ENCODE data around the gene TBCD. TPM values are rescaled to one million over a fixed set of nuclear protein-coding genes. Genes with fewer than 3 reads are reported as not detected.
"Not testable (repeated sequence)": the region's sequence is repeated elsewhere in the genome, so short reads cannot be mapped to it uniquely, and the experiment has no call there.

Gene TBCD
- total RNA-seq, 2 experiments from 2014 or later = 181 to 186 TPM

DNA sequence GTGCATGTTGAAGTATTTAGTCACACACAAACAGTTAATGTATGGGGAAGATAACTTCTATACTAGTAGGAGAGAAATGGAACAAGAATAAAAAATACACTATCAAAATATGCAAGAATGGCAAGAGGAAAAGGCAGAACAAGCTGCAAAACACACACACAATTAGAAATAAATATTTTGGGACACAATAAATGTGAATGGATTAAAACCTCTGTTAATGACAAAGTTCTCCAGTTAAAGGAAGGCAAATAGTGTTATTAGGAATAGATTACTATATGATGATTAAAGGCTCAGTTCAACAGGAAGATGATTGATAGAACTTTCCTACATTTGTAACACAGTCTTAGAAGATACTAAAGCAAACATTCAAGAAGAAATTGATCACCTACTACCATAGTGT is 194.2 kb downstream of the TBCD start:
- DNase-seq (no peak), ATAC-seq (ENCODE audit: low read depth) (no peak)
- H3K4me1 Mint-ChIP-seq = no peaks in the 10 kb centered on the region
- peaks cover 24% of the 10 kb centered on the region for H3K9me3 Mint-ChIP-seq
- H3K4me3 Mint-ChIP-seq = no peak overlapping the region
- H3K27me3 Mint-ChIP-seq = no peaks in the 10 kb centered on the region
- POLR2A ChIA-PET = no interaction called here
- H3K27ac Mint-ChIP-seq = no peak overlapping the region
- H3K36me3 Mint-ChIP-seq = peaks cover 60% of the 10 kb centered on the region

DNA sequence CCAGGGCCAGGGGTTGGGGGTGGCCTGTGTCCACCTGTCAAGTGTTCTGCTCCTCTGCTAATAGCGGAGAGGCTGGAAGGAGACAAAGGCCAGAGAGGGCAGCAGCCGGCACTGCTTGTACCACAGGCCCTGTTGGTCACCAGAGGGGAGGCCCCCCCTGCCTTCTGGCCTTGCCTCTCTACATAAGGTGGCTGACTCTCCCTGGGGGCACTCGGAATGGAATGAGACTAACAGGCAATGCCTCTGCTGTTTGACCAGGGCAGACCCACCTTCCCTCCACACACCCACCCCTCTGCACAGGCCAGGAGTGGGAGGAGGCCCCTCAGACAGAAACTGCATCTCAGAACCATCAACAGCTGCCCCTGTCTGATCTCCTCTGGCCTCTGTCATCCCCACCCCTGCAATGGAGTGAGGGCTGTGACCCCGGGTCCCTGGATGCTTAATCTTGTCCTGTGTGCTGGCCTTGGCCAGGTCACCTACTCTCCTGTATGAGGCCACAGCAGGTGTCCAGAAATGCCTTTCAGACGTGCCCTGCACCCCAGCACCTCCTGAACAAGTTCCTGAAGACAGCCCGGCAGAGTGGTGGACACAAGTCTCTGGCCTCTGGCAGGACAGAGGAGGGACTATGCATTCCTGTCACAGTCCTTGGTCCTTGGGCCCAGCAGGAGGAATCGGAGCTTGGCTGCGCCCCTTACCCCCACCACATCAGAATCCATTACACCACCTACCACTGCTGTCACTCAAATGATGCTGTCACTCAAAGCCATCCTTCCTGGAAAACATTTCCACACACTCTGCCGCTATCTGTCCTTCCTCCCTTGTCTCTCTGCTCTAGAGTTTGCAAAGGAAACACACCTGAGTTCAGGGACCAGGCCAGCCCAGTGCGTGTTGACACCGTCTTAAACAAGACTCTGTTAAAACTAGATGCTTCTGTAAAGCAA is 195.5 kb downstream of the TBCD start:
- H3K36me3 Mint-ChIP-seq = peaks cover 59% of the 10 kb centered on the region
- no peak for ATAC-seq (ENCODE audit: low read depth)
- no peaks in the 10 kb centered on the region for H3K4me1 Mint-ChIP-seq
- H3K27me3 Mint-ChIP-seq = no peaks in the 10 kb centered on the region
- POLR2A ChIA-PET = interaction anchor here (0.6 kb wide), 1 partner anchor 18 kb away, joined by 3 read pairs; no protein-coding TSS in a partner anchor
- H3K4me3 Mint-ChIP-seq = no peak overlapping the region
- H3K27ac Mint-ChIP-seq = no peak overlapping the region
- H3K9me3 Mint-ChIP-seq = peaks cover 24% of the 10 kb centered on the region
- DNase-seq = peak; percentile 20

DNA sequence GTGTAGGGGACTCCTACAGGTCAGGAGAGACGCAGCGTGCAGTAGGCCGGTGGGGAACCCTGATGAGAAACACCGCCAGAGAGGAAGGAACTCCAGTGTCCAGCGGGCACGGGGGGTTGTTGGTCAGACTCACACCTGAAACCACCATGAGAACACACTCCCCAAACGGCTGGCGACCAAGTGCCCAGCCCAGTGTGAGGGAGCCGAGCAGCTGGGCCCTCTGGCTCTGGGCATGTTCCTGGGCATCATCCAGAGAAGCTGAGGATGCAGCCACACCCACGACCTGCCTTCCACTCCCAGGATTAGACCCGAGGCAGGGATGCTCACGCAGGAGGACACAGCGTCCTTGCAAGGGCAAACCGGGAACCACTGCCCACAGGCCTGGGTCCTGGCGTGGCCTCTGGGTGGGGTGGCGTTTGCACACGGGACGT is 196.2 kb downstream of the TBCD start:
- Mint-ChIP-seq H3K9me3 (peaks cover 27% of the 10 kb centered on the region), H3K27ac (no peak overlapping the region), H3K27me3 (no peaks in the 10 kb centered on the region), H3K4me3 (no peak overlapping the region), H3K36me3 (peaks cover 58% of the 10 kb centered on the region), H3K4me1 (no peaks in the 10 kb centered on the region)
- DNase-seq (peak; percentile 18), ATAC-seq (ENCODE audit: low read depth) (no peak)
- POLR2A ChIA-PET = no interaction called here

DNA sequence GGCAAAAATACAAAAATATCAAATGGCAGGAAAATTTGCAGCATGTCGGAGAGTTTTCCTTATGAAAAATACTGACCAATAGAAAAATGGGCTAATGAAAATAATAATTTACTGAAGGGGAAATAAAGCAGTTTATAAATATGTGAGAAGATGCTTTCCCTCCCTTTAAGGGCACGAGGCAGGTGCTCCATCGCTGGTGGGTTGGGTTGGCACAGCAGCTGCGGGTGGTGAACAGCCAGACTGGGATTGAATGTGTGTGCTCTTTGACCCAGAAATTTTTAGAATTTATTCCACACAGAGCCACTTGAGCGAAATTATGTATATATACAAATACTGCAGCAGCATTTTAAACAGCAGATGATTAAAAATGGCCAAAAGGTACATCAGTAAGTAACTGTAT is 197.1 kb downstream of the TBCD start:
- no peaks in the 10 kb centered on the region for H3K27me3 Mint-ChIP-seq
- ATAC-seq (ENCODE audit: low read depth) (no peak), DNase-seq (peak; percentile 2)
- H3K4me1 Mint-ChIP-seq = no peaks in the 10 kb centered on the region
- H3K4me3 Mint-ChIP-seq = no peak overlapping the region
- H3K9me3 Mint-ChIP-seq = peaks cover 25% of the 10 kb centered on the region
- POLR2A ChIA-PET = no interaction called here
- H3K36me3 Mint-ChIP-seq = peaks cover 53% of the 10 kb centered on the region
- no peak overlapping the region for H3K27ac Mint-ChIP-seq

DNA sequence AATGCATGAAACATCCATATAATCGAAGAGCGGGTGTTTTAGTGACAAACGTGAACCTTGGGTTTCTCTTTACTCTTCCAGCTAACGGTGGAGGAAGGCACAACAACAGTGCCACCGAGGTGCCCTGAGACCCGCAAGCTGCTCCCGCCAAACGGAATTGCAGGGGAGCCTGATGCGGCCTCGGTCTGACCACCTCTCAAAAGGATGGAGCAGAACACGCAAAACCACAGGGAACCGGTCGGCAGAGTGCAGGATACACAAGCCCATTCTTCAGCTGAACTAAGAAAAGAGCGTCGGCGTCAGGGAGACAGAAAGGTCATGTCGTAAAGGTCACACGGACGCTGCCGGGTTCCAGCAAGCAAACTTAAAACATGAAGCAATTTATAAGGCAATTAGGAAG is 197.5 kb downstream of the TBCD start:
- POLR2A ChIA-PET = no interaction called here
- Mint-ChIP-seq H3K4me1 (no peaks in the 10 kb centered on the region), H3K9me3 (peaks cover 24% of the 10 kb centered on the region), H3K27me3 (no peaks in the 10 kb centered on the region), H3K4me3 (no peak overlapping the region), H3K36me3 (peaks cover 53% of the 10 kb centered on the region), H3K27ac (no peak overlapping the region)
- DNase-seq (peak; percentile 19), ATAC-seq (ENCODE audit: low read depth) (no peak)

DNA sequence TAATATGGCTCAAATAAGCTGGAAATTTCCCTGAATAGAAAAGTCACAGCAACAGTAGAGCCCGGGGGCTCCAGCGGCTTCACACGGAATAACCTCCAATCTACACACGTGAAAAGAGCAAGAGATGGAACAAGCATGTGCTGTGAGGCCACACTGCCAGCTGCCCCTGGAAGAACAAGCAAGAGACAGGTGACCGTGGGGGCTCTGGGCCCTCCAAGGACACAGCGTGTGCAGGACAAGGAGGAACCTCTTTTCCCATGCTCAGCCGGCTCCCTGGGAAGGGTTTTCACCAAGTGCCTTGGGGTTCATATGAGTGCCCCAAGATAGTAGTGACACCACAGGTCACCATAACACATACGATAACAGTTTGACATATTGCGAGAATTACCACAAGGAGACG is 198.1 kb downstream of the TBCD start:
- no peak overlapping the region for H3K4me3 Mint-ChIP-seq
- DNase-seq (peak; percentile 6), ATAC-seq (ENCODE audit: low read depth) (no peak)
- peaks cover 19% of the 10 kb centered on the region for H3K9me3 Mint-ChIP-seq
- H3K27ac Mint-ChIP-seq = no peak overlapping the region
- peaks cover 52% of the 10 kb centered on the region for H3K36me3 Mint-ChIP-seq
- no peaks in the 10 kb centered on the region for H3K4me1 Mint-ChIP-seq
- POLR2A ChIA-PET = no interaction called here
- H3K27me3 Mint-ChIP-seq = no peaks in the 10 kb centered on the region

DNA sequence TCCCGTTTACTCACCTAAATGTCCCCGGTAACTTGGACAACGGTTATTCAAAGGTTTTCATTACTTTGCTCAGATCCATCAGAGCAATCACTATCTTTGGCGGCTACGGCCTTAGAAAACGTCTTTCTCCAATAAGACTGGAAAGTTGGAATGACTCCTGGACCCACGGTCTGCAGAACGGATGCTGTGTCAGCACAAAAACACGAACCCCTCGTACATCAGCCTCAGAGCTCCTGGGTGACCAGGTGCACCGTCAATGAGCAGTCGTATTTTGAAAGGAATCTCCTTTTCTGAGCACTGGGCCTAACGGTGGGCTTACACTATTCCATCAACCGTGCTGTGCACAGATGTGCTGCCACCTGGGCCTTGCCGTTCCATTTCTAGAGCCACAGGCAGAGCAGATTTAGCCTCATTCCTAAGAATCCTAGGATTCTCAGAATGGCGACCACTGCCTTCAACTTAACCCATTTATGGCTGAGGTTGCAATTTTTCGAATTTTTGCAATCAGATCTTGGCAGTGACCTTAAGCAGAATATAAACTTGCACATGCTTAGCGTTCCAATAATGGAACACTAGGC is 198.7 kb downstream of the TBCD start:
- peaks cover 52% of the 10 kb centered on the region for H3K36me3 Mint-ChIP-seq
- DNase-seq = peak; percentile 15
- H3K9me3 Mint-ChIP-seq = peaks cover 17% of the 10 kb centered on the region

DNA sequence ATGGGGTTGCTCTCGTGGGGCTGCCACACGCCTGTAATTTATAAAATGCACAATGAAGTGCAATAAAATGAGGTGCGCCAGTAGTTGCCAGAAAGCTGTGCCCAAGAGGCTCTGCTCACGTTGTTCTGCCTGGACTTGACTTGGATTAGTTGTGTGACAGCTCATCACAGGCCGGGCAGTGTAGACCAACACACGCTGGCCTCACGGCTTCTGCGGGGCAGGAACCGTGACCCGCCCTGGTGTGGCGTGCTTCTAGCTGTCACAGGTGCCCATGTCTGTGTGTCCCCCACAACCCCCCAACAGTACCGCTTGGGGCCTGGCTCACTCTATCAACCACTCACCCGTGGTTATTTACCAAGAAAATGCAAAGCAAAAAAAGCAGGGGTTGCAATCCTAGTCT is 200.2 kb downstream of the TBCD start:
- H3K9me3 Mint-ChIP-seq = peaks cover 12% of the 10 kb centered on the region
- no peak overlapping the region for H3K4me3 Mint-ChIP-seq
- H3K4me1 Mint-ChIP-seq = no peaks in the 10 kb centered on the region
- no peak for ATAC-seq (ENCODE audit: low read depth)
- H3K36me3 Mint-ChIP-seq = peaks cover 45% of the 10 kb centered on the region
- POLR2A ChIA-PET = no interaction called here
- H3K27ac Mint-ChIP-seq = no peak overlapping the region
- no peaks in the 10 kb centered on the region for H3K27me3 Mint-ChIP-seq
- peak; percentile 16 for DNase-seq

More for the DNA sequence above, 198.7 kb downstream of the TBCD start:
- POLR2A ChIA-PET = no interaction called here
- H3K27me3 Mint-ChIP-seq = no peaks in the 10 kb centered on the region
- no peak overlapping the region for H3K27ac Mint-ChIP-seq
- no peak for ATAC-seq (ENCODE audit: low read depth)
- H3K4me1 Mint-ChIP-seq = no peaks in the 10 kb centered on the region
- H3K4me3 Mint-ChIP-seq = no peak overlapping the region

DNA sequence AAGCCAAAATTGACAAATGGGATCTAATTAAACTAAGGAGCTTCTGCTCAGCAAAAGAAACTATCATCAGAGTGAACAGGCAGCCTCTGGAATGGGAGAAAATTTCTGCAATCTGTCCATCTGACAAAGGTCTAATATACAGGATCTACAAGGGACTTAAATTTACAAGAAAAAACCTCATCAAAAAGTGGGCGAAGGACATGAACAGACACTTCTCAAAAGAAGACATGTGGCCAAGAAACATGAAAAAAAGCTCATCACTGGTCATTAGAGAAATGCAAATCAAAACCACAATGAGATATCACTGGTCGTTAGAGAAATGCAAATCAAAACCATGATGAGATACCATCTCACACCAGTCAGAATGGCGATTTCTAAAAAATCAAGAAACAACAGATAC is 203.2 kb downstream of the TBCD start:
- peaks cover 39% of the 10 kb centered on the region for H3K36me3 Mint-ChIP-seq
- H3K9me3 Mint-ChIP-seq = peaks cover 14% of the 10 kb centered on the region
- POLR2A ChIA-PET; H3K27me3 Mint-ChIP-seq; H3K4me1 Mint-ChIP-seq; ATAC-seq (ENCODE audit: low read depth); DNase-seq; H3K27ac Mint-ChIP-seq; H3K4me3 Mint-ChIP-seq: not testable (repeated sequence)

DNA sequence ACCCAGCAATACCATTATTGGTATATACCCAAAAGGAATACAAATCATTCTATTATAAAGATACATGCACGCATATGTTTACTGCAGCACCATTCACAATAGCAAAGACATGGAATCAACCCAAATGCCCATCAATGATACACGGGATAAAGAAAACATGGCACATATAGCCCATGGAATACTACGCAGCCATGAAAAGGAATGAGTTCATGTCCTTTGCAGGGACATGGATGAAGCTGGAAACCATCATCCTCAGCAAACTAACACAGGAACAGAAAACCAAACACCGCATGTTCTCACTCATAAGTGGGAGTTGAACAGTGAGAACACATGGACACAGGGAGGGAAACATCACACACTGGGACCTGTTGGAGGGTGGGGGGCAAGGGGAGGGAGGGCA is 203.8 kb downstream of the TBCD start:
- not testable (repeated sequence) for H3K4me1 Mint-ChIP-seq; ATAC-seq (ENCODE audit: low read depth)
- H3K36me3 Mint-ChIP-seq = peaks cover 38% of the 10 kb centered on the region

DNA sequence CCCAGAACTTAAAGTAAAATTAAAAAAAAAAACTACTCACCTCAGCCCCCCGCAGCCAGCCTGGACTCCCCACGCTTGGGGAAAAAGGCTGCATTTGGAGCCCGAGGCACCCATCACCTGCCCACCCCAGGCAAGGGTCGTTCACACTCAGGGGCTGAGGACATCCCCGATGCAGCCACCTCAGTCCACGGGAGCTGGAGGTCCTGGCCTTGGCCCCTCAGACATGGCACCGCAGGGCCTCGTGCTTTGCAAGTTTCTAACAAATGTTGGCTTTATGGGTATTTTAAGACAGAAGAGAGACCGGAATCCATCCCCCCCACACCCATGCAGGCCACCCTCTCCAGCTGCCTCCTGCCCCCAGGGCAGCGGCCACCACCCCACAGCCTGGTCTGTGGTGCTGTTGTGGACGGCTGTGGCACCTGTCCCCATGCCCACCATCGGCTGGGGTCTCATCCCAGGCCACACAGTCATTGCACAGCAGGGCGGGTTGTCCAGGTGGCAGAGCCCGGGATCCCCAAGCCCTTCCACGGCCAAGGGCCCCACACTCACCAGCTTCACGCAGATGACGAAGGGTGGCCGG is 204.4 kb downstream of the TBCD start:
- H3K36me3 Mint-ChIP-seq = peaks cover 38% of the 10 kb centered on the region
- POLR2A ChIA-PET = no interaction called here
- ATAC-seq (ENCODE audit: low read depth) = no peak
- peaks cover 14% of the 10 kb centered on the region for H3K9me3 Mint-ChIP-seq
- H3K27ac Mint-ChIP-seq = no peak overlapping the region
- DNase-seq = peak; percentile 21
- H3K4me3 Mint-ChIP-seq = no peak overlapping the region
- H3K4me1 Mint-ChIP-seq = no peaks in the 10 kb centered on the region
- H3K27me3 Mint-ChIP-seq = no peaks in the 10 kb centered on the region

More for the DNA sequence above, 203.8 kb downstream of the TBCD start:
- H3K4me3 Mint-ChIP-seq, H3K27me3 Mint-ChIP-seq, DNase-seq, H3K27ac Mint-ChIP-seq, POLR2A ChIA-PET: not testable (repeated sequence)
- H3K9me3 Mint-ChIP-seq = peaks cover 14% of the 10 kb centered on the region

DNA sequence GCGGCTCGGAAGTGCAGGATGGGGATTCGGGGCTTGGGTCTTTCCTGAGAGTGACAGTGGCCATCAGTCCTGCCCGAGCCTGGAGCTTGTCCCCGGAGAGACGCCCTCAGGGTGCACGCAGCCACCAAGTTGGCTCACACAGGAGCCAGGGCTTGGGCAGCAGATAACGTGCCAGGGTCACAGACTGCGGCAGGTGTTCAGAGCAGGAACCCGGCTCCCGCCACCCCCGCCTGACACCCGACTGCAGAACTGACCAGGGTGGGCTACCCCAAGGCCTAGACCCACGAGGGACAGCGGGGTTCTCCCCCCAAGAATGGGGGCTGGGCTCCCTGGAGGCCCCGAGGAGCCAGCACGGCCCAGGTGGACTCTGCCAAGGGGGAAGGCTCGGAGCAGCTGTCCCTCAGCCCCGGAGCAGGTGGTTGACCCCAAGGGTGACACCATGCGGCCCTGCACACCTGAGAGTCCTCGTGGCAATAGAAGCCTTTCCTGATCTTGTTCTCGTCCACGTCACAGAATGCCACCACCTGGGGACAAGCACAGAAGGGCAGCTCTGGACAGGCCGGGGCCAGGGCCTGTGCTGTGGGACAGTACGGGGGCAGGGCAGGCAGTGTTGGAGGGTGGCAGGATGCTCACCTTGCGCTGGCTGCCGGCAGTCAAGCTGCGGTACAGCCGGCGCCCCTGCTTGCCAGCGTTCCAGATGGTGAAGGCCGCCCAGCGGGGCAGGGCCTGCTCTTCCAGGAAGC is 205.0 kb downstream of the TBCD start:
- H3K4me3 Mint-ChIP-seq = no peak overlapping the region
- H3K27me3 Mint-ChIP-seq = no peaks in the 10 kb centered on the region
- H3K4me1 Mint-ChIP-seq = no peaks in the 10 kb centered on the region
- peaks cover 36% of the 10 kb centered on the region for H3K36me3 Mint-ChIP-seq
- H3K9me3 Mint-ChIP-seq = peaks cover 14% of the 10 kb centered on the region
- POLR2A ChIA-PET = no interaction called here
- DNase-seq (peak; percentile 27), ATAC-seq (ENCODE audit: low read depth) (no peak)
- H3K27ac Mint-ChIP-seq = no peak overlapping the region

DNA sequence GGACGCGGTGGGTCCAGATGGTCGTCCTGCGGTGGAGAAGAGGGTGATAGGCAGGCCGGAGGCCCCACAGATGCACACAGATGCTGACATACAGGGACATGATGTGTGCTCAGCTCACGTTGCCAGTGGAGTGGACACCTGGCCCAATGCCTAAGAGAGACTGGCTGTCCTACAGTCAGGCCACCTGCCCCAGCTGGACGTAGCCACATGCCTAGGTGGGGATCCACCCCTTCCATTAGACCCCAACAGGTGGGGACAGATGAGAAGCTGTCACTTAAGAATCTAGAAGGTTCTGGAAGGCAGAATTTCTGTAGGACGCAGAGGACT is 205.6 kb downstream of the TBCD start:
- DNase-seq = no peak
- Mint-ChIP-seq H3K4me1 (no peaks in the 10 kb centered on the region), H3K27me3 (no peaks in the 10 kb centered on the region), H3K36me3 (peaks cover 36% of the 10 kb centered on the region), H3K4me3 (no peak overlapping the region), H3K27ac (no peak overlapping the region), H3K9me3 (peaks cover 14% of the 10 kb centered on the region)
- no peak for ATAC-seq (ENCODE audit: low read depth)
- POLR2A ChIA-PET = no interaction called here
